OCI-LY1 (cell line): ENCODE results near the gene OTOP3.

Source experiments
- H2AFZ ChIP-seq: fragments of 200-600 bp; sonication (generic), shearing (Covaris generic); 2 replicates; pipeline ENCODE4 v1.6.0; 2014; ENCODE audit warnings: antibody characterized with exemption, mild to moderate bottlenecking, low read length
- H3F3A ChIP-seq: fragments of 200-600 bp; sonication (generic), shearing (Covaris generic); 2 replicates; pipeline ENCODE4 v1.6.0; 2014; ENCODE audit warnings: mild to moderate bottlenecking, antibody characterized with exemption, low read length, moderate library complexity; ENCODE audit not compliant: insufficient read depth
- H3K27ac ChIP-seq: fragments of 200-600 bp; sonication (generic); 2 replicates; pipeline ENCODE4 v1.5.1; 2014; ENCODE audit warnings: low read length, mixed run types, mild to moderate bottlenecking, low read depth; ENCODE audit not compliant: poor library complexity, severe bottlenecking
- H3K27me3 ChIP-seq: fragments of 200-600 bp; sonication (generic); 2 replicates; pipeline ENCODE4 v1.6.0; 2014; ENCODE audit warnings: antibody characterized with exemption, mild to moderate bottlenecking, low read length, moderate library complexity; ENCODE audit not compliant: insufficient read depth
- H3K36me3 ChIP-seq: fragments of 200-600 bp; sonication (generic); 2 replicates; pipeline ENCODE4 v1.6.1; 2014; ENCODE audit warnings: mild to moderate bottlenecking, antibody characterized with exemption, low read length, moderate library complexity, mixed read lengths; ENCODE audit not compliant: insufficient read depth
- H3K4me1 ChIP-seq: fragments of 200-600 bp; sonication (generic); 2 replicates; pipeline ENCODE4 v1.5.1; 2014; ENCODE audit warnings: mild to moderate bottlenecking, low read length, moderate library complexity; ENCODE audit not compliant: insufficient read depth, severe bottlenecking
- H3K4me2 ChIP-seq: fragments of 200-600 bp; sonication (generic), shearing (Covaris generic); 2 replicates; pipeline ENCODE4 v1.6.1; 2014; ENCODE audit warnings: low read length
- H3K4me3 ChIP-seq: fragments of 200-600 bp; sonication (generic); 2 replicates; pipeline ENCODE4 v1.5.1; 2014; ENCODE audit warnings: low read length, low read depth, mild to moderate bottlenecking, mixed read lengths; ENCODE audit not compliant: poor library complexity, severe bottlenecking
- H3K79me2 ChIP-seq: fragments of 200-600 bp; shearing (Covaris generic); 2 replicates; pipeline ENCODE4 v1.6.1; 2016; ENCODE audit warnings: mixed run types, low read length, mixed read lengths; ENCODE audit not compliant: insufficient read depth
- H3K9ac ChIP-seq: fragments of 200-600 bp; sonication (generic), shearing (Covaris generic); 2 replicates; pipeline ENCODE4 v1.6.1; 2014; ENCODE audit warnings: mild to moderate bottlenecking, low read length, mixed read lengths
- H3K9me2 ChIP-seq: fragments of 200-600 bp; sonication (generic), shearing (Covaris generic); 2 replicates; pipeline ENCODE4 v1.6.1; 2014; ENCODE audit warnings: low read depth, mild to moderate bottlenecking, low read length, mixed read lengths
- H3K9me3 ChIP-seq: fragments of 200-600 bp; shearing (Covaris generic); 2 replicates; pipeline ENCODE4 v1.6.1; 2014; ENCODE audit warnings: low read length, mixed read lengths
- H4K20me1 ChIP-seq: fragments of 200-600 bp; sonication (generic), shearing (Covaris generic); 2 replicates; pipeline ENCODE4 v1.6.0; 2016; ENCODE audit warnings: mild to moderate bottlenecking, low read length; ENCODE audit not compliant: insufficient read depth
- CTCF ChIP-seq: fragments of 200-600 bp; sonication (generic), shearing (Covaris generic); IDR thresholded peaks from 2 replicates; pipeline ENCODE4 v1.5.1; 2017; ENCODE audit warnings: mild to moderate bottlenecking, antibody characterized with exemption, low read length, moderate library complexity, mixed read lengths
- EZH2 ChIP-seq: fragments of 200-600 bp; sonication (generic), shearing (Covaris generic); IDR thresholded peaks from 2 replicates; pipeline ENCODE4 v1.8.0; 2017; ENCODE audit warnings: borderline replicate concordance, mixed run types, mild to moderate bottlenecking, antibody characterized with exemption, low read length, moderate library complexity, mixed read lengths

The OTOP3 gene

GRCh38 chr17:74893936-74894671 is 41.6 kb upstream of the OTOP3 start:
- Histone ChIP-seq H3K27ac (no peak overlapping the region), H3K4me3 (no peak overlapping the region), H3K79me2 (no peaks in the 10 kb centered on the region), H2AFZ (no peak overlapping the region), H3K9me2 (no peaks in the 10 kb centered on the region), H4K20me1 (no peaks in the 10 kb centered on the region), H3K9me3 (no peaks in the 10 kb centered on the region), H3K27me3 (no peaks in the 10 kb centered on the region; the same call in 1 of the 2 replicates), H3K9ac (no peak overlapping the region), H3F3A (no peaks in the 10 kb centered on the region), H3K36me3 (no peaks in the 10 kb centered on the region), H3K4me2 (no peak overlapping the region), H3K4me1 (no peaks in the 10 kb centered on the region)
- TF ChIP-seq CTCF (no peak), EZH2 (no peak)

DNA sequence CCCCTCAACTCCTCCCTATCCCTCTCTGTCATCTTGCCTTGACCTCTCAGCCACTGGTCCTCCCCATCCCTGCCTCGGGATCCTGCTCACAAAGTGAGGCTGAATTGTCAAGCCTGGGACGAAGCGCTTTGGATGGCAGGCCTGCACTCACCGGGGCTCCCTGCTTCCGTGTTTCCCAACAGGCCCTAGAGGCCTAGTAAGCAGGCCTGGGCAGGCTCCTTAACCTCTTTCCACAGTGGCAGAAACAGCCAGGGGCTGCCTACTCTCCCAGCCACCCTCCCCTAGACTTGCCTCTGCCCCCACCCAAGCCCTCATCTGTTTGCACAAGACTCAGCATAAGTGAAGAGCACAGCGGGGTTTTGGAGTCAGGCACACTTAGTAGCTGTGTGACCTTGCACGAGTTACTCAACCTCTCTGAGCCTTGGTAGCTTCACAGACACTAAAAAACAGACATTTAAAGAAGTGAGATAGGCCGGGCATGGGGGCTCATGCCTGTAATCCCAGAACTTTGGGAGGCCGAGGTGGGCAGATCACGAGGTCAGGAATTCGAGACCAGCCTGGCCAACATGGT is 37.2 kb upstream of the OTOP3 start:
- no peak for TF ChIP-seq EZH2
- TF ChIP-seq CTCF: no peak
- Histone ChIP-seq H3K79me2 (no peaks in the 10 kb centered on the region), H3K9me3 (no peaks in the 10 kb centered on the region), H3K27ac (no peak overlapping the region), H3K4me2 (no peak overlapping the region), H4K20me1 (no peaks in the 10 kb centered on the region), H3K36me3 (no peaks in the 10 kb centered on the region), H3K4me1 (no peaks in the 10 kb centered on the region), H3K9ac (no peak overlapping the region), H3F3A (no peaks in the 10 kb centered on the region), H3K4me3 (no peak overlapping the region), H3K27me3 (no peaks in the 10 kb centered on the region; the same call in 1 of the 2 replicates), H2AFZ (no peak overlapping the region), H3K9me2 (no peaks in the 10 kb centered on the region)

DNA sequence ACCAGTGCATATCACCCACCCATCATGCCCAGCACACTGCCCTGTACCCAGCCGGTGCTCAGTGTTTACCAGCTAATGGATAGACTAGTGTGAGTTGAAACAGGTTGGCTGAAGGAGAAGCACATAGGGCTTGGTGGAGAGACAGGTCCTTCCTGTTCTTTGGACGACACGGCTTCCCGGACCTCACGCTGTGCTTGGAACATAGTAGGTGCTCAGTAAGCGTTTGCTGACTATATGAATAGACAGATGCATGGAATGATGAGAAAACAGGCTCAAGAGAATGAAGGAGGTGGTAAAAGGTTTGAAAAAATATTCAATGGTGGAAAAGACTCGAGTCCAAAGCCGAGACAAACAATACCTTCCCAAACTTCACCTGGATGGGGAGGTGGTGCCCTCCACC is 35.5 kb upstream of the OTOP3 start:
- H3K9ac ChIP-seq: no peak overlapping the region
- no peaks in the 10 kb centered on the region for H3K4me1 ChIP-seq
- H2AFZ ChIP-seq: no peak overlapping the region
- no peaks in the 10 kb centered on the region for H3K79me2 ChIP-seq
- no peaks in the 10 kb centered on the region; the same call in 1 of the 2 replicates for H3K27me3 ChIP-seq
- H3K9me3 ChIP-seq: no peaks in the 10 kb centered on the region
- H3K27ac ChIP-seq: no peak overlapping the region
- H3F3A ChIP-seq: no peaks in the 10 kb centered on the region
- H3K4me2 ChIP-seq: no peak overlapping the region
- H3K36me3 ChIP-seq: no peaks in the 10 kb centered on the region
- H3K9me2 ChIP-seq: no peaks in the 10 kb centered on the region
- TF ChIP-seq EZH2 (no peak), CTCF (no peak)
- no peaks in the 10 kb centered on the region for H4K20me1 ChIP-seq
- no peak overlapping the region for H3K4me3 ChIP-seq
